GM06990 (cell line): ENCODE results near the gene CAMK2G.
A peak's percentile ranks its signal among the peaks of the same experiment; 100 is the strongest.
"Not testable (repeated sequence)": the region's sequence is repeated elsewhere in the genome, so short reads cannot be mapped to it uniquely, and the experiment has no call there.

Experiments
- DNase-seq: peaks from one replicate; pipeline ENCODE4 v3.0.0-alpha.2; 2011; ENCODE audit not compliant: insufficient read length; ENCODE audit errors: extremely low read depth
- H3K27me3 ChIP-seq: replicated peaks from 2 replicates; pipeline ENCODE4 v1.6.0; 2011; ENCODE audit warnings: low read length; ENCODE audit not compliant: control insufficient read depth, insufficient read depth
- H3K36me3 ChIP-seq: 2 replicates; pipeline ENCODE4 v1.5.1; 2011; ENCODE audit warnings: low read length; ENCODE audit not compliant: control insufficient read depth, insufficient read depth
- H3K4me3 ChIP-seq: replicated peaks from 2 replicates; pipeline ENCODE4 v1.5.1; 2011; ENCODE audit warnings: low read depth, mild to moderate bottlenecking, control low read depth, low read length
- TF ChIP-seq, protein P1 (sequence below): IDR thresholded peaks from 2 replicates; pipeline ENCODE4 v1.5.1; 2011; ENCODE audit warnings: low read length, control low read depth, mild to moderate bottlenecking, inconsistent platforms; ENCODE audit not compliant: insufficient read depth, poor library complexity, severe bottlenecking

Gene CAMK2G

DNA sequence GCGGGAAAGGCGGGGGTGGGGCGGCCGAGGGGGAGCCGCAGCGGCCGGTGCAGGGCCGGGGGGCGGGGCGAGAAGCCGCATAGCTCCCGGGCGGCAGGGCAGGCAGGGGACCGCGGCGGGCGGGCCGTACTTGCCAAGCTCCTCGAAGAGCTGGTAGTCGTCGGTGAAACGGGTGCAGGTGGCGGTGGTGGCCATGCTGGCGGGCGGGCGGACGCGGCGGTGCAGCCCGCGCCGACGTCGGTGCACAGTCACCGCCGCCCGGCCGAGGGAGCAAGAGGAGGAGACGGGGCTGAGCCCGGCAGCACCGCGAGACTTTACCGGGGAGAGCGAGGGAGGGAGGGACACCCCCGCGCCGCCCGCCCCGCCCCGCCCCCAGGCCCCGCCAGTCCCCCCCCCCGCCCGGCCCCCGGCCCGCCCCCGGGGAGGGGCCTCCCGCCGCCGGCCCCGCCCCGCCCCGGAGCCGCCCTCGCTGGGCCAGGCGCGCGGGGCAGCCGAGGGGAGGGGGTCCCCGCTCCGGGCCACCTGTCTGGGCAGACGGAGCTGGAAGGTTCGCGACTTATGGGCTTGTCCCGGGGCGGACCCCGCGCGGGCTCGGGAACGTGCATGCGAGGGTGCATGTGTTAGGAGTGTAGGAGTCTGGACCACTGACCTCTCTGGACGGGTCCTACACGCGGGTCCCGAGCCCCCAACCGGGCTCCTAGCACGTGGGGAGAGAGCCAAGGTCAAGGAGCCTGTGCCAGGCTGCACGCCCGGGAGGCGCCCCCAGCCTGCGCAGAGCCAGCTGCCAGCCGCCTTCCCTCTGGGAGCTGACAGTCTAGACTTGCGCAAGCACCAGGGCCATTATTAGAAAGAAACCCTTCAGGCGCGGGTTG is at the start of gene CAMK2G:
Gene CAMK2G, minus strand, starts transcription at position 289 of the 872 bp plus-strand sequence. Its CDS starts 94 bp downstream, at position 195.
- no peaks in the 10 kb centered on the region for H3K27me3 ChIP-seq
- peak; percentile 82 for DNase-seq
- no peaks in the 10 kb centered on the region for H3K36me3 ChIP-seq
- H3K4me3 ChIP-seq: peak within 1 kb of the TSS; percentile 84
- TF ChIP-seq, protein P1, sequence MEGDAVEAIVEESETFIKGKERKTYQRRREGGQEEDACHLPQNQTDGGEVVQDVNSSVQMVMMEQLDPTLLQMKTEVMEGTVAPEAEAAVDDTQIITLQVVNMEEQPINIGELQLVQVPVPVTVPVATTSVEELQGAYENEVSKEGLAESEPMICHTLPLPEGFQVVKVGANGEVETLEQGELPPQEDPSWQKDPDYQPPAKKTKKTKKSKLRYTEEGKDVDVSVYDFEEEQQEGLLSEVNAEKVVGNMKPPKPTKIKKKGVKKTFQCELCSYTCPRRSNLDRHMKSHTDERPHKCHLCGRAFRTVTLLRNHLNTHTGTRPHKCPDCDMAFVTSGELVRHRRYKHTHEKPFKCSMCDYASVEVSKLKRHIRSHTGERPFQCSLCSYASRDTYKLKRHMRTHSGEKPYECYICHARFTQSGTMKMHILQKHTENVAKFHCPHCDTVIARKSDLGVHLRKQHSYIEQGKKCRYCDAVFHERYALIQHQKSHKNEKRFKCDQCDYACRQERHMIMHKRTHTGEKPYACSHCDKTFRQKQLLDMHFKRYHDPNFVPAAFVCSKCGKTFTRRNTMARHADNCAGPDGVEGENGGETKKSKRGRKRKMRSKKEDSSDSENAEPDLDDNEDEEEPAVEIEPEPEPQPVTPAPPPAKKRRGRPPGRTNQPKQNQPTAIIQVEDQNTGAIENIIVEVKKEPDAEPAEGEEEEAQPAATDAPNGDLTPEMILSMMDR: no peak

DNA sequence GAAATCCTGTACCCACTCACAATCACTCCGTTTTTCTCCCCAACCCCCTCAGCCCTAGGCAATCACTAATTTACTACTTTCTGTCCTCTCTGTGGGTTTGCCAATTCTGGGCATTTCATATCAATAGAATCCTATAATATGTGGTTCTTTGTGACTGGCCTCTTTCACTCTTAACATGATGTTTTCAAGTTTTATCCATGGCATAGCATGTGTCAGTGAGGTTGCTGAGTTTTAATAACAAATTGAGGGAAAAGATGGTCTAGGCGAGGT is 48.4 kb upstream of the CAMK2G start:
- H3K36me3 ChIP-seq: no peaks in the 10 kb centered on the region
- TF ChIP-seq, protein P1: no peak
- peaks cover 2% of the 10 kb centered on the region for H3K27me3 ChIP-seq
- no peak for DNase-seq
- no peak overlapping the region for H3K4me3 ChIP-seq

DNA sequence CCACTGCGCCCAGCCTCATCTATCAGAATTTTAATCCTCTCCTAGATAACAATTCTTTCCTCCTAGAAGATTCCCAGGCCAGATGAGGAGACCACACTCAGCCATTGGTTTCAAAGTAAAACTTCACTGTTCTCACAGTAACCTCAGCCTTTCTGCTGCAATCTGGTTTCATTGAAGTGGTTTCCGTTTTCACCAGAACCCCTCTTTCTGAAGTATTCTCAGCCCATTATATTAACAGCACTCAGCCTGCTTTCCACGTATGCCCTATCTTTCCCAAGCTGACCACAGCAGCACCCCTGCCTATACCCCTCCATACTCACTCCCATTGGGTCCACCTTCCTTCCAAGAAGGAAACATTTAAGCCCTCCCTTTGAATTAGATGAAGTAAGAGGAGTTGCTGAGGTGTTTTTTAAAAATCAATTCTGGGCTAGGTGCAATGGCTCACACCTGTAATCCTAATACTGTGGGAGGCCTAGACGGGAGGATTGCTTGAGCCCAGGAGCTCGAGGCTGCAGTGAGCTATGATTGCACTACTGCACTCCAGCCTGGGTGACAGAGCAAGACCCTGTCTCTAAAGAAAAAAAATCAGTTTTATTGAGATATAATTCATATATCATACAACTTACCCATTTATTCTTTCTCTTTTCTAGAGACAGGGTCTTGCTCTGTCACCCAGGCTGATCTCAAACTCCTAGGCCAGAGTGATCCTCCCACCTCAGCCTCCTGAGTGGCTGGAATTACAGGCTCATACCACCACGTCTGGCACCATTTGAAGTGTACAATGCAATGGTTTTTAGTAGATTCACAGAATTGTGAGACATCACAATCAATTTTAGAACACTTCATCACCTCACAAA is 47.9 kb upstream of the CAMK2G start:
- no peaks in the 10 kb centered on the region for H3K36me3 ChIP-seq
- TF ChIP-seq, protein P1: no peak
- no peak for DNase-seq
- H3K4me3 ChIP-seq: no peak overlapping the region
- peaks cover 2% of the 10 kb centered on the region for H3K27me3 ChIP-seq

DNA sequence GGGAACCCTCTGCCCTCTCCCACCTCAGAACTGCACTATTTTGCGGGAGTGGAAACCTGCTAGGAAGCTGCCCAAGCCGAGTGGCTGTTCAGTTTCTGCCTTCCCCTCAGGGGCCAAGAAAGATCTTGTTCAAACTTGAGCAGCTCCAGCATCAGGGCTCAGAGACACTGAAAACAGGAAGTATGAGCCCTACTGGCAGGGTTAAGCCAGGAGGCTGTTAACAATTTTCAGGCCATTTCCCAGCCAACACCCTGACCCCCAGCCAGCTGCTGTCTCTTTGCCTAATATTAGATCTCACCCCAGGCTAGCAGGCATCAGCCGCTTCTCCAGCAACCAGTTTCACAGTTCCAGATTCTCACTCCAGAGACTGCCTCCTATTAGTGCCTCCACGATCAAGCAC is 45.7 kb upstream of the CAMK2G start:
- Histone ChIP-seq H3K36me3 (no peaks in the 10 kb centered on the region), H3K4me3 (no peak overlapping the region), H3K27me3 (peaks cover 2% of the 10 kb centered on the region)
- TF ChIP-seq, protein P1: no peak
- DNase-seq: peak; percentile 42

DNA sequence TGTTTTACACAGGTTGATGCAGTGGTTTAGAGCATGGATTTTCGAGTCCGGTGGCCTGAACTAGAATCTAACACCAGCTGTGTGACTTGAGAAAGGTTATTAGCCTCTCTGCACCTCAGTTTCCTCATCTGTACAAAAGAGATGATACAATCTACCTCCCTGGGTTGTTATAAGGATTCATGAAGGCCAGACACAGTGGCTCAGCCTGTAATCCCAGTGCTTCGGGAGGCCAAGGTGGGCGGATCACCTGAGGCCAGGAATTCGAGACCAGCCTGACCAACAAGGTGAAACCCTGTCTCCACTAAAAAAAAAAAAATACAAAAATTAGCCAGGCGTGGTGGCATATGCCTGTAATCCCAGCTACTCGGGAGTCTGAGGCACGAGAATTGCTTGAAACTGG is 45.1 kb upstream of the CAMK2G start:
- not testable (repeated sequence) for H3K27me3 ChIP-seq, DNase-seq, H3K4me3 ChIP-seq, H3K36me3 ChIP-seq
